Progenitor cell of endocrine pancreas (in vitro differentiated cells): Measurements from ENCODE around the gene PTPRK. TPM values are rescaled to one million over a fixed set of nuclear protein-coding genes. Genes with fewer than 3 reads are reported as not detected.

Experiments used
- DNase-seq: peaks from one replicate; pipeline ENCODE4 v3.0.0; 2021; ENCODE audit warnings: low spot score; ENCODE audit not compliant: unreplicated experiment
- H3K27ac Mint-ChIP-seq: 2 replicates; pipeline ENCODE4 v1.8.0; 2021; ENCODE audit warnings: mild to moderate bottlenecking, moderate library complexity, mixed read lengths
- H3K27me3 Mint-ChIP-seq: 2 replicates; pipeline ENCODE4 v1.8.0; 2021; ENCODE audit warnings: mixed read lengths
- H3K36me3 Mint-ChIP-seq: 2 replicates; pipeline ENCODE4 v1.8.0; 2022; ENCODE audit warnings: mixed read lengths; ENCODE audit not compliant: insufficient read depth
- H3K4me1 Mint-ChIP-seq: 2 replicates; pipeline ENCODE4 v1.8.0; 2021; ENCODE audit warnings: low read depth, mixed read lengths
- H3K4me3 Mint-ChIP-seq: 2 replicates; pipeline ENCODE4 v1.8.0; 2021; ENCODE audit warnings: low read depth, mild to moderate bottlenecking, moderate library complexity, mixed read lengths
- H3K9me3 Mint-ChIP-seq: 2 replicates; pipeline ENCODE4 v1.8.0; 2021; ENCODE audit warnings: low read depth, mixed read lengths
- CTCF ChIP-seq: fragments of 200-600 bp; sonication (generic); IDR thresholded peaks from one replicate; pipeline ENCODE4 v1.5.0; 2021; ENCODE audit warnings: antibody characterized with exemption, mild to moderate bottlenecking; ENCODE audit not compliant: unreplicated experiment
- total RNA-seq: library from RNA; stranded (reverse); gene quantifications from 2 replicates; pipeline ENCODE4 v1.2.1, GENCODE V29; 2021

Gene PTPRK
- total RNA-seq, 1 donor from 2014 or later: 86.2 TPM

DNA sequence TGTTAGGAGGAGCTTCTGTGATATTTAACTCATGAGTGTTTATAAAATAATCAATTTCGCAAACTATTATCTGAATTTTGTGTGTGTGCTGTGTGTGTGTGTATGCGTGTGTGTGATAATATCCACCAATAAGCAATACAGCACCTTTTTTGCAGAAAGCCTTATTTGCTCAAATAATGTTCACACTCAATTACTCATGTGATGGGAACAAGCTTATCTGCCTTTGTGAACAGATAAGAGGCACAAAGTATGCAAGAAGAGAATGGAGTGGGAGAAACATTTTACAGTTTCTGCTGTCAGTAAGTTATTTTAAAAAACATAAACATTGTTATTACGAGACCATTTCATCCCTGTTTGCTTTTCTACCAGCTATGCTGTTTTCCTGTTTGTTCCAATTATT, 36.7 kb upstream of the PTPRK start:
- TF ChIP-seq CTCF: no peak
- Mint-ChIP-seq H3K4me3 (no peak overlapping the region), H3K27me3 (no peaks in the 10 kb centered on the region), H3K4me1 (peaks cover 9% of the 10 kb centered on the region), H3K27ac (no peak overlapping the region), H3K9me3 (no peaks in the 10 kb centered on the region), H3K36me3 (no peaks in the 10 kb centered on the region)
- DNase-seq: no peak

- Mint-ChIP-seq H3K4me3 (no peak overlapping the region), H3K27me3 (no peaks in the 10 kb centered on the region), H3K9me3 (no peaks in the 10 kb centered on the region), H3K36me3 (no peaks in the 10 kb centered on the region), H3K27ac (no peak overlapping the region), H3K4me1 (peaks cover 9% of the 10 kb centered on the region)
- TF ChIP-seq CTCF: peak; percentile 14
- no peak for DNase-seq
These were observed 33.9 kb upstream of the PTPRK start for GRCh38 chr6:128554302-128554701.

DNA sequence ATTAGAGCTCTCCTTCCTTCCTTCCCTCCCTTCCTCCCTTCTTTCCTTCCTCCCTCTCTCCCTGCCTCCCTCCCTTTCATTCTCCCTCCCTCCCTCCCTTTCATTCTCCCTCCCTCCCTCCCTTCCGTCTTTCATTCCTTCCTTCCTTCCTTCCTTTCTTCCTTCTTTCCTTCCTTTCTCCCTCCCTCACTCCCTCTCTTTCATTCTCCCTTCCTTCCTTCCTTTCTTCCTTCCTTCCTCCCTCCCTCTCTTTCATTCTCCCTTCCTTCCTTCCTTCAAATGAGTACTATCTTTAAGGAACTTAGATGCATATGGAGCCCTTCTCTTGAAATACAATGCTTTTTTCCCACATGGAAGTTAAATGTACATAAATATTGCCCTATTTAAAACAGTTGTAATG, 20.9 kb upstream of the PTPRK start:
- no peak for TF ChIP-seq CTCF
- Mint-ChIP-seq H3K4me3 (no peak overlapping the region), H3K4me1 (no peaks in the 10 kb centered on the region), H3K9me3 (peaks cover 2% of the 10 kb centered on the region), H3K27ac (no peak overlapping the region), H3K36me3 (no peaks in the 10 kb centered on the region), H3K27me3 (peaks cover 2% of the 10 kb centered on the region)
- no peak for DNase-seq

DNA sequence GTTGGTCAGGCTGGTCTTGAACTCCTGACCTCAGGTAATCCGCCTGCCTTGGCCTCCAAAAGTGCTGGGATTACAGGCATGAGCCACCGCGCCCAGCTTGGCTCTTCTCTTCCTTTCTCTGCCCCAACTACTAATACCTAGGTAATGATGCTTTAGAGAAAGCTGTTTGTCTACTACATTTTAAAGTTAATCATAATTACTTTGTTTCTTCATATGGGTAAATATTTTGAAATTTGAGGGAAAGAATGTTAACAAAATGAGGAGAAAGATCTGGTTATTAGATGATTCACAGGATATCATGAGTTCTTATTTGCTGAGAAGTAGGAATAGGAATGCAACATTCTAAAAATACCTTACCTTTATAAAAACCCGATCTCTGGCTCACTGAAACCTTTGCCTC, 18.4 kb upstream of the PTPRK start:
- no peak for TF ChIP-seq CTCF
- no peak overlapping the region for H3K4me3 Mint-ChIP-seq
- no peaks in the 10 kb centered on the region for H3K4me1 Mint-ChIP-seq

GRCh38 chr6:128532827-128533226, 12.4 kb upstream of the PTPRK start:
- H3K4me1 Mint-ChIP-seq: no peaks in the 10 kb centered on the region
- H3K27ac Mint-ChIP-seq: no peak overlapping the region
- no peak for TF ChIP-seq CTCF
- no peaks in the 10 kb centered on the region for H3K27me3 Mint-ChIP-seq
- H3K9me3 Mint-ChIP-seq: no peaks in the 10 kb centered on the region
- H3K36me3 Mint-ChIP-seq: no peaks in the 10 kb centered on the region
- DNase-seq: no peak
- no peak overlapping the region for H3K4me3 Mint-ChIP-seq

More for the DNA sequence above, 18.4 kb upstream of the PTPRK start:
- Mint-ChIP-seq H3K36me3 (no peaks in the 10 kb centered on the region), H3K27me3 (peaks cover 2% of the 10 kb centered on the region), H3K9me3 (no peaks in the 10 kb centered on the region), H3K27ac (no peak overlapping the region)
- DNase-seq: no peak

DNA sequence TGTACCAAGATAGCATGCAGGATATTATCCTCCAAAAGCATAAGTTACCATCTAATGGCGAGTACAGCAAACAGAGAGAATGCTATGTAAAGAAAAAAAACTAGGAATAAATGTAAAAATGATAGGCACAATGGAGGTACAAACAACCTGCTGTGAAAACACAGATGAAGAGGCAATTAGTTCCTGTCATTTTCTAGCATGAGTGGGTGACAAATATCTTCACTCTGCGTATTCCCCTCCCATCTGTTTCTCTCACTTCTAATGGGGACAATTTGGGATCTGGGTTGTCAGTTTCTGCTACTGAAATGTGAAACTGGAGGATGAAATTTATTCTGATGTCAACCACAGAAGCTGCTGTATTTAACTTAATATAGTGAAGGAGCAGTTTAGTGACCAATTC, 11.7 kb upstream of the PTPRK start:
- Mint-ChIP-seq H3K4me3 (no peak overlapping the region), H3K27ac (no peak overlapping the region), H3K9me3 (no peaks in the 10 kb centered on the region), H3K36me3 (no peaks in the 10 kb centered on the region), H3K27me3 (no peaks in the 10 kb centered on the region), H3K4me1 (no peaks in the 10 kb centered on the region)
- no peak for TF ChIP-seq CTCF
- no peak for DNase-seq
